HCEC 1CT (cell line): Measurements from ENCODE around the gene PWWP2B.
"Not testable (repeated sequence)": the region's sequence is repeated elsewhere in the genome, so short reads cannot be mapped to it uniquely, and the experiment has no call there.

ENCODE experiments used
- DNase-seq: peaks from one replicate; pipeline ENCODE4 v3.0.0-alpha.2; 2017

Gene PWWP2B

DNA sequence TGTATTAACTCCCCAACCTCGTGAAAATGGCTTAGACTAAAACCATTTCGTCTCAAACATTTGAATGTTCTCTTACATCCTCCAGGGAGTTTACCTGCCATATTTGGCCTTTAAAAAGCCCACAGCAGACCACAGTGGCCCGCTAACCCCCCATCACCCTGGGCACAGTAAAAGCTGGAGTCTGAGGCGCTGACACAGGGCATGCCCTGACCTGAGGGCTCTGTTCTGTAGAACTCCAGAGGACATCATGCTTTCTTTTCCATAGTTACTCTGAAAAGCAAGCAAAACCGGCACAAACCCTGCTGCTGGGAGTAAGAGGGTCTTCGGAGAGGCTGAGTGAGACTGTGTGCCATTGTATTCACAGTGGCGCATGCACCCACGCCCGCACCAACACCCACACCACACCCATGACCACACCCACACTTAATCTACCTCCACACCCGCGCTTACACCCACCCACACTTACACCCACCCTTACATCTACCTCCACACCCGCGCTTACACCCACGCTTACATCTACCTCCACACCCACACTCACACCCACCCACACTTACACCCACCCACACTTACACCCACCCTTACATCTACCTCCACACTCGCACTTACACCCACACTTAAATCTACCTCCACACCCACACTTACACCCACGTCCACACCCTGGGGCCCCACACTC is 32.9 kb upstream of the PWWP2B start:
- peak; percentile 30 for DNase-seq

DNA sequence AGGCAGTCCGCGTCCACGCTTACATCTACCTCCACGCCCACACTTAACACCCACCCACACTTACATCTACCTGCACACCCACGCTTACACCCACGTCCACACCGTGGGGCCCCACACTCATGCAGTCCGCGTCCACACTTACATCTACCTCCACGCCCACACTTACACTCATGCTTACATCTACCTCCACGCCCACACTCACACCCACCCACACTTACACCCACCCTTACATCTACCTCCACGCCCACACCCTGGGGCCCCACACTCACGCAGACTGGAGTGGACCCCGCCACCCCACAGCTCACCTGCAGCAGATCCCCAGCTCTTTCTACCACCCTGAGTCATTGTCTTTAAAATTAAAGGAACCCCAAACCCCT is 32.4 kb upstream of the PWWP2B start:
- peak; percentile 6 for DNase-seq

DNA sequence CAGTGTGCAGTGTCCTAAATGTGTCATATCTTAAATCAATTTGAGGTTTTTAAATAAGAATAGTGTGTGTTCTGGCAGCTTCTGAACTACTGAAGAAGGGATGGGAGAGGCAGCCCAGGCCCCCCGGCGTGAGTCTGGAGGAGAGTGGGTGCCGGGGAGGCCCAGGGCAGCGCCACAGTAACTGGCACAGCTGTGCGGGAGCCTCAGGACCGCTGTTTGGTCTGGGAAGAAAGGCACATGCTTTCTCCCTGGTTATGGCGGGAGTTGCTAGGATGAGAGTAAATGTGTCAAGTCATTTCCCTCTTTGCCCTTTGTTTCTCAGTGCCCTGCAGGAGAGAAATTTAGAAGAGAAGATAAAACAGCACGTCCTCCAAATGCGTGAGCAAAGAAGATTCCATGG is 31.9 kb upstream of the PWWP2B start:
- no peak for DNase-seq

DNA sequence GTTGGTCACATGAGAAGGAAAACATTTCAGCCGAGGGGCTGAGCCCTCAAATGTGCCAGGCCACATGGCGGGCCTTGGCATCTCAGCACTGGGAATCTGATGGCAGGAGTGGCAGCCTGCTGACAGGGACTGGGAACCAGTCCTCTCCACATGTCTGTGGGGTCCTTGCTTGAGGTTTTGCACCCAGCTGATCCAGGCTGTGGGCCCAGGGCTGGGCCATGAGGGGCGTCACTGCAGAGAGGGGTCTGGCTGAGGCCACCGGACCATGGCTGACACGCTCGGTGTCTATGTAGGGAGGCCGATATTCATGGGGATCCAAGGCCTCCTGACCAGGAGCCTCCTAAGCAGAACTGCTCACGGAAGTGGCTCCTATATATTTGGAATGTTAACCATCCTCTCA is 31.0 kb upstream of the PWWP2B start:
- no peak for DNase-seq

GRCh38 chr10:132366499-132366898 is 30.5 kb upstream of the PWWP2B start:
- DNase-seq: no peak

GRCh38 chr10:132368391-132368790 is 28.6 kb upstream of the PWWP2B start:
- no peak for DNase-seq

- peak; percentile 63 for DNase-seq
These were observed 27.9 kb upstream of the PWWP2B start for GRCh38 chr10:132368881-132369635.

GRCh38 chr10:132369636-132370185 is 27.3 kb upstream of the PWWP2B start:
- no peak for DNase-seq

DNA sequence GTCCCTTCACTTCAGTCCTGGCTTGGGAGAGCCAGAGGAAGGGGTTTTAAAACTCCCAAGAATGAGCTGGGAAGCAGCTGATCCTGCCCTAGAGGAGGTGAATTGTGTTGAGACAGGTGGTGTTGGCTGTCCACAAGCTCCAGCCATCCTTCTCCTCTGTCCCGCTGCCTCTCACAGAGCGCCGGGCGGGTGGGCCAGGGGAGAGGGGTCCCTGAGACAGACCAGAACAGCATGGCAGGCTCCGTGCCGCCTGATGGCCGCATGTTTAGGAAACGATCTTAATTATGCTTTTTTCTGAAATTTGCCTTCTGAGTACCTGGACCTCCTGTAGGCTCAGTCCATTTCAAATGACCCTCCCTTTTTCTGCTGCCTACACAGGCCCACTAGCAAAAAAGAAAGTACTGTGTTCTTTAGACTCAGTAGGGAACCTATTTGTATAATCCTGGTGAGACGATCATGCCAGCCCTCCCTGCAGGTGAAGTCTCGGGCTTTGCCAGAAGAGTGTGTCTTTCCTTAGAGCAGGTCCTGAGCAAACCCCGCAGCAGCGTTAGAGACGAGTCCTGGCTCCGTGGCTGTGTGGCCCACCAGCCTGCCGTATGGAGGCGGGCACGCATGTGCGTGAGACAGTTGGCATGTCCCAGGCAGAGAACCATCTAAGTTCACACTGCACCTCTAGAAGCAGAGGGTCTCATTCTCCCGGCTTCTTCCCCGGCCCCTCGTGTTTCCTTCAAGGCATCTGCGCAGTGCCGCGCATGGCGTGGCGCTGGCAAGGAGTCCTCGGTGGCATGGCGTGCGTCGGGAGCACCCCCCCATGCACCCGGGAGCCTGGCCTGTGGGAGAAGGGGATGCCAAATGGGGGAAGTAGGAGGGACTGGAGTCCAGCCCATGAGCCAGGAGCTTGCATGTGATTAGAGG is 26.3 kb upstream of the PWWP2B start:
- DNase-seq: no peak

- DNase-seq: no peak
These were observed 25.3 kb upstream of the PWWP2B start for GRCh38 chr10:132371641-132372081.

- DNase-seq: no peak
These were observed 24.4 kb upstream of the PWWP2B start for GRCh38 chr10:132372516-132373095.

GRCh38 chr10:132373241-132373955 is 23.6 kb upstream of the PWWP2B start:
- no peak for DNase-seq

- no peak for DNase-seq
These were observed 22.8 kb upstream of the PWWP2B start for GRCh38 chr10:132374176-132374575.

DNA sequence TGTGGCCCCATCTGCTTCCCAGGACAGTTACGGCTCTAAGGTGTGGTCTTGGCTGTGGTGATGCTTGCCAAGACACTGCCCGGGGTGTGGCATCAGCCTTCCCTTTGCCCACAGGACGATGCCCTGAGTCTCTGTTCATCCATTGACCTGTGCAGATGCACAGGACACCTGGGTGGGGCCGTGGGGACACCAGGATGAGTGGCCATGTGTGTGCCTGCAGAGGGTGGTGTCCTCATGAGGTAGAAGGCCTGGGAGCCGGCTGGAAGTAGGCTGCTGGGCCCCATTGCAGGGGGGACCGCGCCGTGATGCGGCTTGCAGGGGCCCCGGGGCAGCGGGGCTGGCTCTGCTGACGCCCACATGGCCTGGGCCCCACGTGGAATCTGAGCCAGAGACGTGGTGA is 22.4 kb upstream of the PWWP2B start:
- no peak for DNase-seq

GRCh38 chr10:132375116-132375794 is 21.7 kb upstream of the PWWP2B start:
- DNase-seq: no peak

DNA sequence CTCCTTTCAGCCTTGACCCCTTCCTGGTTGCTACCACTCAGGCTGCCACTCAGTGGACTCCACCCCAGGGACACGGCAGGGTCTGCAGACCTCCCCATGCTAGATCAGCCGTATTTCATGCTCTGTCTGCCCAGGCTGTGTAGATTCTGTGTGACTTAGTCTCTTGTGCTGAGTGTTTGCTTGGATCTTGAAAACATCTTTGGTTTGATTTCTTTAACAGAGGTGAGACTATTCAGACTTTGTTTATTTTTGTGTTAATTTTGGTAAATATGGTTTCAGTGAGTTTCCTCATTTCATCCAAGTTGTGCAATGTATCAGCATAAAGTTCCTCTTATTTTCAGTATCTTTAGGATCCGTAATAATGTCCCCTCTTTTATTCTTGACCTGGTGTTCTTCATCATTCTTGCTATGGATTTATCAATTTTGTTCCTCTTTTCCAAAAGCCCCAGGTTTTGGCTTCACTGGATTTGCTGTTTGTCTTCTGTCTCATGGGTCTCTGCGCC is 21.2 kb upstream of the PWWP2B start:
- no peak for DNase-seq

GRCh38 chr10:132376394-132376851 is 20.6 kb upstream of the PWWP2B start:
- no peak for DNase-seq

DNA sequence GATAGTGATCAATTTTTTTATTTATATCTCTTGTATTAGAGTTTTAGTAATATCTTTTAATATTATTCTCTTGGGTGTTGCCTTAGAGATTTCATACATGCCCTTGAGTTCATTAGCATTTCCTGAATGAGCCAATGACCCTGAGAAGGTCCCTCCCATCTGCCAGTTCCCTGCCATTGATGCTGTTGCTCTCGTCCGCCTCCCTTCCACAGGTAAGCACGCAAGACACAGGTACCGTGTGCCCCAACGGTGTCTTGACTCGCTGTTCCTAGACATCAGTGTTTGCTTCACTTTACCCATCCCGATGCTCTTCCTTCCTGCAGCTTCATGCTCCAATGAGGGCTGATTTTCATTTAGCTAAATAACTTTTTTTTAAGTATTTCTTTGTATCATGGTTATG is 19.7 kb upstream of the PWWP2B start:
- no peak for DNase-seq

DNA sequence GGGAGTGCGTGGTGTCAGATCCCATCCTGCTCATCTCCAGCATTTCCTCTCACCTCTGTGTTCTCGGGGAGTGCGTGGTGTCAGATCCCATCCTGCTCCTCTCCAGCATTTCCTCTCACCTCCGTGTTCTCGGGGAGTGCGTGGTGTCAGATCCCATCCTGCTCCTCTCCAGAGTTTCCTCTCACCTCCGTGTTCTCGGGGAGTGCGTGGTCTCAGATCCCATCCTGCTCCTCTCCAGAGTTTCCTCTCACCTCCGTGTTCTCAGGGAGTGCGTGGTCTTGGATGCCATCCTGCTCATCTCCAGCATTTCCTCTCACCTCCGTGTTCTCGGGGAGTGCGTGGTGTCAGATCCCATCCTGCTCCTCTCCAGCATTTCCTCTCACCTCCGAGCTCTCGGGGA is 18.0 kb upstream of the PWWP2B start:
- not testable (repeated sequence) for DNase-seq

DNA sequence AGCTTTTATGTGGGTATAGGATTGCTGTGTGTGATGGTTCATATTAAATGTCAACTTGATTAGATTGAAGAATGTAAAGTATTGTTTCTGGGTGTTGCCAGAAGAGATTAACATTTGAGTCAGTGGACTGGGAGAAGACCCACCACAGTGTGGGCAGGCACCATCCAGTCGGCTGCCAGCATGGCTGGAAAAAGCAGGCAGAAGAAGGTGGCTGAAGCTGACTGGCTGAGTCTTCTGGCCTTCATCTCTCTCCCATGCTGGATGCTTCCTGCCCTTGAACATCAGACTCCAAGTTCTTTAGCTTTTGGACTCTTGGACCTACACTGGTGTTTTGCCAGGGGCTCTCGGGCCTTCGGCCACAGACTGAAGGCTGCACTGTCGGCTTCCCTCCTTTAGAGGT is 16.0 kb upstream of the PWWP2B start:
- not testable (repeated sequence) for DNase-seq

- DNase-seq: no peak
These were observed 15.3 kb upstream of the PWWP2B start for GRCh38 chr10:132381741-132382140.
